PC-9 (cell line): ENCODE measurements around the gene VPS9D1. TPM values are rescaled to one million over a fixed set of nuclear protein-coding genes. Genes with fewer than 3 reads are reported as not detected.
"Not testable (repeated sequence)": the region's sequence is repeated elsewhere in the genome, so short reads cannot be mapped to it uniquely, and the experiment has no call there.

ENCODE experiments used
- BruUV-seq: library from RNA; stranded (reverse); fragments of 400-500 nt; replicated peaks from 2 replicates; lab custom pipeline; 2021; lab: Mats Ljungman, UMichigan
- CTCF ChIA-PET: fragments of 300-600 bp; sonication (Branson Sonifier 250); formaldehyde crosslinking; loops from one replicate; lab custom pipeline; 2022; ENCODE audit warnings: antibody characterized with exemption; lab: Charles Lee
- POLR2A ChIA-PET: fragments of 300-600 bp; sonication (Branson Sonifier 250); formaldehyde crosslinking; loops from one replicate; lab custom pipeline; 2022; ENCODE audit warnings: antibody characterized with exemption; ENCODE audit not compliant: unreplicated experiment; lab: Charles Lee
- DNase-seq, 2 experiments: peaks; one replicate each; pipeline versions ENCODE4 v3.0.0 to v3.0.0-alpha.2; 2015 to 2022; ENCODE audit warnings: mixed read lengths in 1 of 2
- H2AFZ ChIP-seq: fragments of 200-600 bp; sonication (generic); 2 replicates; pipeline ENCODE4 v1.8.1; 2017; ENCODE audit warnings: antibody characterized with exemption
- H3F3A ChIP-seq: fragments of 200-600 bp; sonication (generic); 2 replicates; pipeline ENCODE4 v1.8.1; 2017; ENCODE audit warnings: antibody characterized with exemption, mild to moderate bottlenecking, low read depth; ENCODE audit not compliant: insufficient read depth
- H3K27ac ChIP-seq: fragments of 200-600 bp; sonication (generic); 2 replicates; pipeline ENCODE4 v1.6.1; 2016; ENCODE audit warnings: mixed run types
- H3K27me3 ChIP-seq: fragments of 200-600 bp; sonication (generic); 2 replicates; pipeline ENCODE4 v1.6.1; 2016; ENCODE audit warnings: low read depth, mixed run types; ENCODE audit not compliant: insufficient read depth
- H3K36me3 ChIP-seq: fragments of 200-600 bp; sonication (generic); 2 replicates; pipeline ENCODE4 v1.6.1; 2016; ENCODE audit warnings: low read depth, mixed run types
- H3K4me1 ChIP-seq: fragments of 200-600 bp; sonication (generic); replicated peaks from 2 replicates; pipeline ENCODE4 v1.6.1; 2016; ENCODE audit warnings: mixed run types; ENCODE audit not compliant: insufficient read depth
- H3K4me2 ChIP-seq: fragments of 200-600 bp; sonication (generic); 2 replicates; pipeline ENCODE4 v1.6.1; 2017; ENCODE audit warnings: mixed run types
- H3K4me3 ChIP-seq: fragments of 200-600 bp; sonication (generic); 2 replicates; pipeline ENCODE4 v1.6.1; 2016; ENCODE audit warnings: mixed run types
- H3K79me2 ChIP-seq: fragments of 200-600 bp; sonication (generic); 2 replicates; pipeline ENCODE4 v1.6.1; 2017; ENCODE audit warnings: low read depth, mixed run types
- H3K9me2 ChIP-seq: fragments of 200-600 bp; sonication (generic); 2 replicates; pipeline ENCODE4 v1.8.1; 2017; ENCODE audit warnings: mild to moderate bottlenecking; ENCODE audit not compliant: insufficient read depth
- H3K9me3 ChIP-seq: fragments of 200-600 bp; sonication (generic); 2 replicates; pipeline ENCODE4 v1.8.1; 2016; ENCODE audit warnings: low read depth; ENCODE audit not compliant: insufficient read depth
- H4K20me1 ChIP-seq: fragments of 200-600 bp; sonication (generic); 2 replicates; pipeline ENCODE4 v1.8.1; 2017; ENCODE audit not compliant: insufficient read depth
- EZH2 ChIP-seq: fragments of 200-600 bp; sonication (generic); IDR thresholded peaks from 2 replicates; pipeline ENCODE4 v1.8.0; 2017; ENCODE audit warnings: antibody characterized with exemption, low read depth
- intact Hi-C: fragments of 100-400 bp; cut with micrococcal nuclease; formaldehyde crosslinking; loops from one replicate; pipeline ENCODE4 v1.10.0; 2022; ENCODE audit not compliant: unreplicated experiment
- total RNA-seq: library from RNA; stranded (reverse); gene quantifications from 2 replicates; pipeline ENCODE4 v1.2.3, GENCODE V29; 2021
- TF ChIP-seq, protein P1 (sequence below): fragments of 200-600 bp; sonication (generic); conservative IDR thresholded peaks from 2 replicates; pipeline ENCODE4 v1.6.1; 2017; ENCODE audit warnings: mixed run types, antibody characterized with exemption, mild to moderate bottlenecking, moderate library complexity

Gene VPS9D1
- total RNA-seq, 1 experiment from 2014 or later: 15.2 TPM

DNA sequence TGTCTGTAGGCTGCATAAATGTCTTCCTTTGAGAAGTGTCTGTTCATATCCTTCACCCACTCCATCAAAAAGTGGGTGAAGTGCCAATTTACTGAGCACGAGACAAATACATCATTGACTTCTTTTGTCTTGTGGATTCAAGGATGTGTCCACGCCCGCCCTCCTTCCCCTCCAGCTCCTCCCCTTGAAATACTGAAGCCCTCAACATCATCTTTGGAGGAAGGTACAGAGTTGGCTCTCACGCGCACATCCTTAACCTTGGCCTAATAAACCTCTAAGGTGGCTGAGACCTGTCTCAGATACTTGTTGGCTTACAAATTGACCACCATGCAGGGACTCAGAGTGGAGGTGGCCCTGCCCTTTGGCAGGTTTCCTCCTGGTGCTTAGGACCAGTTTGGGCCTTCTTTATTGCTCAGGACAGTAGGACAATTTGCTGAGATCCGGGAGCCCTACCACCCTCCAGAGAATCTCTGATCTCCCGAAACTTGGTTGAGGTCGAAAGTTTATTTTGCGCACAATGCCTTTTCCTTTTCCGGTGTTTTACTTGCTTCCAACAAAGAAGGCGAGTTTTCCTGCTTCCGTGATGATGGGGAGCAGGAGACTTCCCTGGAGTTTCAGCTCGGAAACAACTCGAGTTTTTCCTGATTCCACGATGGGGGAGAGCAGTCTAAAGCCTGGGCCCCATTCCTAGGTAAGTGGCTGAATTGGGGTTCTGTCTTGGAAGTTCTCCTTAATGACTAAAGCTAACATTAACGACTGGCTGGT is 48.3 kb downstream of the VPS9D1 start:
- no peaks in the 10 kb centered on the region for H3K36me3 ChIP-seq
- no peaks in the 10 kb centered on the region for H3K9me2 ChIP-seq
- H2AFZ ChIP-seq: no peak overlapping the region
- no peaks in the 10 kb centered on the region for H3K27me3 ChIP-seq
- peaks cover 5% of the 10 kb centered on the region; the same call in 1 of the 2 replicates for H3K9me3 ChIP-seq
- no peak overlapping the region for H3K4me3 ChIP-seq
- peaks cover 7% of the 10 kb centered on the region; the same call in 1 of the 2 replicates for H3F3A ChIP-seq
- CTCF ChIA-PET: interaction anchor here (0.6 kb wide), 1 partner anchor 19 kb away, joined by 8 read pairs; no protein-coding TSS in a partner anchor
- 0 out of 2 replicates have a peak, but pooled peaks cover 4% of the 10 kb centered on the region for H3K4me1 ChIP-seq
- H4K20me1 ChIP-seq: no peaks in the 10 kb centered on the region
- no peaks in the 10 kb centered on the region for H3K79me2 ChIP-seq
- no peak overlapping the region for H3K27ac ChIP-seq
- BruUV-seq: no TSS peak
- no peak overlapping the region for H3K4me2 ChIP-seq
- no peak for TF ChIP-seq EZH2
- TF ChIP-seq, protein P1, sequence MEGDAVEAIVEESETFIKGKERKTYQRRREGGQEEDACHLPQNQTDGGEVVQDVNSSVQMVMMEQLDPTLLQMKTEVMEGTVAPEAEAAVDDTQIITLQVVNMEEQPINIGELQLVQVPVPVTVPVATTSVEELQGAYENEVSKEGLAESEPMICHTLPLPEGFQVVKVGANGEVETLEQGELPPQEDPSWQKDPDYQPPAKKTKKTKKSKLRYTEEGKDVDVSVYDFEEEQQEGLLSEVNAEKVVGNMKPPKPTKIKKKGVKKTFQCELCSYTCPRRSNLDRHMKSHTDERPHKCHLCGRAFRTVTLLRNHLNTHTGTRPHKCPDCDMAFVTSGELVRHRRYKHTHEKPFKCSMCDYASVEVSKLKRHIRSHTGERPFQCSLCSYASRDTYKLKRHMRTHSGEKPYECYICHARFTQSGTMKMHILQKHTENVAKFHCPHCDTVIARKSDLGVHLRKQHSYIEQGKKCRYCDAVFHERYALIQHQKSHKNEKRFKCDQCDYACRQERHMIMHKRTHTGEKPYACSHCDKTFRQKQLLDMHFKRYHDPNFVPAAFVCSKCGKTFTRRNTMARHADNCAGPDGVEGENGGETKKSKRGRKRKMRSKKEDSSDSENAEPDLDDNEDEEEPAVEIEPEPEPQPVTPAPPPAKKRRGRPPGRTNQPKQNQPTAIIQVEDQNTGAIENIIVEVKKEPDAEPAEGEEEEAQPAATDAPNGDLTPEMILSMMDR: no peak
- no peak for DNase-seq
- POLR2A ChIA-PET: no interaction called here
- intact Hi-C loops: no loop called here

DNA sequence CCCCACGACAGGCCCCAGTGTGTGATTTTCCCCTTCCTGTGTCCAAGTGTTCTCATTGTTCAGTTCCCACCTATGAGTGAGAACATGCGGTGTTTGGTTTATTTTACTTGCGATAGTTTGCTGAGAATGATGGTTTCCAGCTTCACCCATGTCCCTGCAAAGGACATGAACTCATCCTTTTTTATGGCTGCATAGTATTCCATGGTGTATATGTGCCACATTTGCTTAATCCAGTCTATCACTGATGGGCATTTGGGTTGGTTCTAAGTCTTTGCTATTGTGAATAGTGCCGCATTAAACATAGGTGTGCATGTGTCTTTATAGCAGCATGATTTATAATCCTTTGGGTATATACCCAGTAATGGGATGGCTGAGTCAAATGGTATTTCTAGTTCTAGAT is 49.1 kb downstream of the VPS9D1 start:
- H3K9me3 ChIP-seq, H3K27me3 ChIP-seq, H3K9me2 ChIP-seq, H3K4me2 ChIP-seq, H3K4me1 ChIP-seq, DNase-seq, BruUV-seq, H4K20me1 ChIP-seq, H3K27ac ChIP-seq, intact Hi-C loops, H3K79me2 ChIP-seq, H2AFZ ChIP-seq, H3K4me3 ChIP-seq, H3K36me3 ChIP-seq, H3F3A ChIP-seq: not testable (repeated sequence)
- ChIA-PET CTCF (interaction anchor here (0.6 kb wide), 4 partner anchors 58 to 1170 kb away, joined by 3 to 16 read pairs (median 4); partner anchors contain the start of gene DPEP1), POLR2A (interaction anchor here (0.6 to 0.7 kb wide), 5 partner anchors 15 to 902 kb away, joined by 4 to 16 read pairs (median 6); partner anchors contain the start of gene CDK10)

DNA sequence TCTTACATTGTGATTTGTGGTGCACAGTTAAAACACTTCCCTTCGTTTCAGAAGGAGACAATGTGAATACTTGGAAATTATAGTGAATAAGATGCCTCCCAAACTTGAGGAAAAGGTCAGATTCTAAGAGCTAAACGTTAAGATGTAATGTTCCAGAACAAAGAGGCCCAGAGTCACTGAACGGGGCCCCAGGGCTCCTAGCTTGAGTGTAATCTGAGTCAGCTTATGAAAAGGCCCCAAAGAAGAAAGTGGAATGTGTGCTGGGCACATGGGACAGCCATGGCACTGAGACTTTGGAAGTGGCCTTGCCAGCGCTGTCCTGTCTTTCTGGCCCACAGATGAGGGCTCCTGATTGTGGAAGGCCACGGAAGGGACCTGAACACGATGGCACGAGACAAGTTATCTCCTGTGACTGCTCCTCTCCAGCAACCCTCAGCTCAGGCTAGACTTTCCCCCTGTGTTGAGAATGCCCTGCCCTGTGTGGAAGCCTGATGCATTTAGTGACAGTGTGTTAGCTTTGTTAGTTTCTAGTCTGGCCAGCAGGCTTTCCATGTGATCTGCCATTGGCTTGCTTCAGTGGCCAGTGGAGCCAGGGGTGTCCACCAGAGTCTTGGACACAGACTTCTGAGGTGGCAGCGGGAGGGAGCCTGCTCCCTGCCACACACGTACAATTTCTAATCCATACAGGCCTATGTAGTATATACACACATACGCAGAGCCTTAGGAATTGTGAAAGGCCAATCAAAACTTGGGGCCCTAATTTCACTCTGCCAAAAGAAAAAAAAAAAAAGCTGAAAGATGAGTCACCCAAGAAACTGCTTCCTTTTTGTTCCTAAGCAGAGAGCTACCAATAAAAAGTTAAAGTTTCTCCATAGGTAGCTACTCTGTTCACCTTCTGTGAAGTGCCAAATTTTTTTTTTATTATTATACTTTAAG is 49.9 kb downstream of the VPS9D1 start:
- no peaks in the 10 kb centered on the region for H3K36me3 ChIP-seq
- CTCF ChIA-PET: interaction anchor here (0.6 kb wide), 4 partner anchors 57 to 1169 kb away, joined by 3 to 16 read pairs (median 4); partner anchors contain the start of gene DPEP1
- intact Hi-C loops: no loop called here
- peaks cover 7% of the 10 kb centered on the region; the same call in 1 of the 2 replicates for H3F3A ChIP-seq
- BruUV-seq: no TSS peak
- H3K79me2 ChIP-seq: no peaks in the 10 kb centered on the region
- no peaks in the 10 kb centered on the region for H3K27me3 ChIP-seq
- H3K9me3 ChIP-seq: no peaks in the 10 kb centered on the region
- no peaks in the 10 kb centered on the region for H4K20me1 ChIP-seq
- no peaks in the 10 kb centered on the region for H3K9me2 ChIP-seq
- H2AFZ ChIP-seq: no peak overlapping the region
- H3K4me2 ChIP-seq: no peak overlapping the region
- H3K27ac ChIP-seq: no peak overlapping the region
- 0 out of 2 replicates have a peak, but pooled peaks cover 4% of the 10 kb centered on the region for H3K4me1 ChIP-seq
- DNase-seq: no peak
- no peak for TF ChIP-seq EZH2
- TF ChIP-seq, protein P1: no peak
- no peak overlapping the region for H3K4me3 ChIP-seq
- POLR2A ChIA-PET: interaction anchor here (0.5 to 0.7 kb wide), 7 partner anchors 16 to 901 kb away, joined by 4 to 16 read pairs (median 6); partner anchors contain the start of genes CDK10 and TCF25
